Hypothalamus (tissue), 51 donors: ENCODE measurements around the gene KRTAP12-4.
"Not testable (repeated sequence)": the region's sequence is repeated elsewhere in the genome, so short reads cannot be mapped to it uniquely, and the experiment has no call there.

Experiments used
- DNase-seq, 51 donors: peaks; one replicate each; lab custom pipeline; 2025; lab: John Stamatoyannopoulos, UW

Gene KRTAP12-4

GRCh38 chr21:44654576-44655175 lies at the start of gene KRTAP12-4:
TSS of gene KRTAP12-4 (minus strand) at chr21:44654659. CDS start at chr21:44654614, 45 bp downstream.
- no peak for DNase-seq

- DNase-seq, result no peak
Observed at GRCh38 chr21:44703731-44704635, 49.5 kb upstream of the KRTAP12-4 start.

- no peak for DNase-seq
Observed at GRCh38 chr21:44702973-44703730, 48.7 kb upstream of the KRTAP12-4 start.

- DNase-seq, result no peak
Observed at GRCh38 chr21:44702111-44702972, 47.9 kb upstream of the KRTAP12-4 start.

- DNase-seq, result no peak
Observed at GRCh38 chr21:44701541-44701940, 47.1 kb upstream of the KRTAP12-4 start.

GRCh38 chr21:44701023-44701400 lies 46.6 kb upstream of the KRTAP12-4 start:
- no peak for DNase-seq

- no peak for DNase-seq
Observed at GRCh38 chr21:44700101-44701022, 45.9 kb upstream of the KRTAP12-4 start.

- DNase-seq, result no peak
Observed at GRCh38 chr21:44699502-44700001, 45.1 kb upstream of the KRTAP12-4 start.

GRCh38 chr21:44697811-44698734 lies 43.6 kb upstream of the KRTAP12-4 start:
- no peak for DNase-seq

- not testable (repeated sequence) for DNase-seq
Observed at GRCh38 chr21:44697172-44697810, 42.8 kb upstream of the KRTAP12-4 start, which contains the start of gene KRTAP10-12. TSS of gene KRTAP10-12 (plus strand) at chr21:44697172. CDS start at chr21:44697202, 30 bp downstream.

GRCh38 chr21:44696572-44696971 lies 42.1 kb upstream of the KRTAP12-4 start:
- no peak for DNase-seq

GRCh38 chr21:44695641-44696040 lies 41.2 kb upstream of the KRTAP12-4 start:
- no peak for DNase-seq

GRCh38 chr21:44695184-44695583 lies 40.7 kb upstream of the KRTAP12-4 start:
- DNase-seq, result no peak

GRCh38 chr21:44694776-44695175 lies 40.3 kb upstream of the KRTAP12-4 start:
- DNase-seq, result no peak

GRCh38 chr21:44692798-44693512 lies 38.5 kb upstream of the KRTAP12-4 start:
- no peak for DNase-seq

- no peak for DNase-seq
Observed at GRCh38 chr21:44691686-44692085, 37.2 kb upstream of the KRTAP12-4 start.

GRCh38 chr21:44689740-44690139 lies 35.3 kb upstream of the KRTAP12-4 start:
- DNase-seq, result not testable (repeated sequence)
